ENCODE results near the gene ERAS.
A peak's percentile ranks its signal among the peaks of the same experiment; 100 is the strongest.
"Not testable (repeated sequence)": the region's sequence is repeated elsewhere in the genome, so short reads cannot be mapped to it uniquely, and the experiment has no call there.

The ERAS gene

GRCh38 chrX:48798318-48798717, 28.0 kb upstream of the ERAS start:
- no peak for DNase-seq

GRCh38 chrX:48800574-48801279, 25.6 kb upstream of the ERAS start:
- DNase-seq: no peak

GRCh38 chrX:48801280-48802088, 24.8 kb upstream of the ERAS start, which contains the start of gene HDAC6:
Gene HDAC6, plus strand, starts transcription at chrX:48802067. Its CDS starts 626 bp downstream, at chrX:48802693.
- DNase-seq: peak; percentile 96

GRCh38 chrX:48802089-48802904, 24.0 kb upstream of the ERAS start:
- peak; percentile 68 for DNase-seq

GRCh38 chrX:48802905-48803200, 23.5 kb upstream of the ERAS start:
- DNase-seq: no peak

- no peak for DNase-seq
Measured at GRCh38 chrX:48806081-48806480, 20.2 kb upstream of the ERAS start.

- DNase-seq: no peak
Measured at GRCh38 chrX:48813644-48814043, 12.7 kb upstream of the ERAS start.

- no peak for DNase-seq
Measured at GRCh38 chrX:48814722-48815121, 11.6 kb upstream of the ERAS start.

- no peak for DNase-seq
Measured at GRCh38 chrX:48815266-48815665, 11.0 kb upstream of the ERAS start.

GRCh38 chrX:48816014-48816810, 10.1 kb upstream of the ERAS start:
- DNase-seq: no peak

GRCh38 chrX:48818098-48818497, 8.2 kb upstream of the ERAS start:
- no peak for DNase-seq

GRCh38 chrX:48818866-48819265, 7.4 kb upstream of the ERAS start:
- DNase-seq: no peak

GRCh38 chrX:48819394-48819793, 6.9 kb upstream of the ERAS start:
- DNase-seq: not testable (repeated sequence)

- DNase-seq: no peak
Measured at GRCh38 chrX:48823053-48823452, 3.3 kb upstream of the ERAS start.

- DNase-seq: no peak
Measured at GRCh38 chrX:48824066-48824465, 2.2 kb upstream of the ERAS start.

GRCh38 chrX:48826876-48827653, 752 bp downstream of the ERAS start:
- DNase-seq: no peak

- DNase-seq: no peak
Measured at GRCh38 chrX:48827654-48827968, 1.3 kb downstream of the ERAS start.

- no peak for DNase-seq
Measured at GRCh38 chrX:48829016-48829735, 2.9 kb downstream of the ERAS start.

- no peak for DNase-seq
Measured at GRCh38 chrX:48831136-48831908, 5.0 kb downstream of the ERAS start.

- DNase-seq: no peak
Measured at GRCh38 chrX:48831909-48832291, 5.6 kb downstream of the ERAS start.
